WTC11 (cell line): Measurements from ENCODE around the gene GAD2. TPM values are rescaled to one million over a fixed set of nuclear protein-coding genes. Genes with fewer than 3 reads are reported as not detected.

Experiments used
- ATAC-seq: fragments of 200-7000 bp; cut with Tn5 transposase; 2 replicates; pipeline ENCODE4 v1.10.0; 2021; ENCODE audit warnings: mild to moderate bottlenecking, moderate library complexity
- CTCF ChIA-PET: fragments of 300-600 bp; sonication (Branson Sonifier 250); formaldehyde crosslinking; loops from one replicate; lab custom pipeline; 2021; ENCODE audit warnings: antibody characterized with exemption; lab: Charles Lee
- POLR2A ChIA-PET: fragments of 350-600 bp; sonication (Branson Sonifier 250); formaldehyde crosslinking; loops from one replicate; lab custom pipeline; 2021; ENCODE audit warnings: antibody characterized with exemption; lab: Charles Lee
- DNase-seq: peaks from one replicate; pipeline ENCODE4 v3.0.0; 2021; ENCODE audit warnings: low spot score
- H3K27ac Mint-ChIP-seq: 2 replicates; pipeline ENCODE4 v1.8.0; 2021; ENCODE audit warnings: mixed read lengths
- H3K27me3 Mint-ChIP-seq: 2 replicates; pipeline ENCODE4 v1.8.0; 2021; ENCODE audit warnings: low read depth, mild to moderate bottlenecking, moderate library complexity, mixed read lengths
- H3K36me3 Mint-ChIP-seq: 2 replicates; pipeline ENCODE4 v1.8.0; 2021; ENCODE audit warnings: mixed read lengths
- H3K4me1 Mint-ChIP-seq: 2 replicates; pipeline ENCODE4 v1.8.0; 2022; ENCODE audit warnings: mixed read lengths
- H3K4me3 Mint-ChIP-seq: 2 replicates; pipeline ENCODE4 v1.8.0; 2021; ENCODE audit warnings: mild to moderate bottlenecking, moderate library complexity, mixed read lengths
- H3K9me3 Mint-ChIP-seq: 2 replicates; pipeline ENCODE4 v1.8.0; 2021; ENCODE audit warnings: mixed read lengths
- ATF1 ChIP-seq: sonication (generic); formaldehyde crosslinking; IDR thresholded peaks from 2 replicates; pipeline ENCODE4 v1.8.1; 2023; ENCODE audit warnings: mild to moderate bottlenecking, moderate library complexity, missing genetic modification reagents
- CREB1 ChIP-seq: sonication (generic); formaldehyde crosslinking; IDR thresholded peaks from 2 replicates; pipeline ENCODE4 v1.8.0; 2023; ENCODE audit warnings: mild to moderate bottlenecking, missing genetic modification reagents
- CREM ChIP-seq: sonication (generic); formaldehyde crosslinking; IDR thresholded peaks from 2 replicates; pipeline ENCODE4 v1.8.1; 2022; ENCODE audit warnings: mild to moderate bottlenecking, missing genetic modification reagents, moderate library complexity
- EMX1 ChIP-seq: fragments of 250-450 bp; sonication (Bioruptor Pico); IDR thresholded peaks from 2 replicates; pipeline ENCODE4 v1.8.0; 2021; ENCODE audit warnings: mild to moderate bottlenecking
- ESRRA ChIP-seq: sonication (generic); formaldehyde crosslinking; IDR thresholded peaks from 2 replicates; pipeline ENCODE4 v1.8.1; 2022; ENCODE audit warnings: mild to moderate bottlenecking, missing genetic modification reagents, borderline replicate concordance
- ETV6 ChIP-seq: sonication (generic); formaldehyde crosslinking; IDR thresholded peaks from 2 replicates; pipeline ENCODE4 v1.8.1; 2022; ENCODE audit warnings: mild to moderate bottlenecking, missing genetic modification reagents
- FOXP1 ChIP-seq: sonication (generic); formaldehyde crosslinking; IDR thresholded peaks from 2 replicates; pipeline ENCODE4 v1.8.0; 2022; ENCODE audit warnings: missing genetic modification reagents, mild to moderate bottlenecking, moderate library complexity, borderline replicate concordance
- HMGXB4 ChIP-seq: sonication (generic); formaldehyde crosslinking; IDR thresholded peaks from 2 replicates; pipeline ENCODE4 v1.8.1; 2023; ENCODE audit warnings: mild to moderate bottlenecking, moderate library complexity, missing genetic modification reagents
- IRF1 ChIP-seq: sonication (generic); formaldehyde crosslinking; IDR thresholded peaks from 2 replicates; pipeline ENCODE4 v1.8.0; 2023; ENCODE audit warnings: missing genetic modification reagents
- MAX ChIP-seq: sonication (generic); formaldehyde crosslinking; IDR thresholded peaks from 2 replicates; pipeline ENCODE4 v1.8.0; 2022; ENCODE audit warnings: mild to moderate bottlenecking, missing genetic modification reagents
- MLX ChIP-seq: sonication (generic); formaldehyde crosslinking; IDR thresholded peaks from 2 replicates; pipeline ENCODE4 v1.8.1; 2023; ENCODE audit warnings: mild to moderate bottlenecking, missing genetic modification reagents, moderate library complexity
- NFYB ChIP-seq: sonication (generic); formaldehyde crosslinking; conservative IDR thresholded peaks from 2 replicates; pipeline ENCODE4 v1.8.0; 2022; ENCODE audit warnings: low read depth, missing genetic modification reagents
- RELA ChIP-seq: sonication (generic); formaldehyde crosslinking; IDR thresholded peaks from 2 replicates; pipeline ENCODE4 v1.8.1; 2022; ENCODE audit warnings: missing genetic modification reagents, mild to moderate bottlenecking, borderline replicate concordance
- ZNF138 ChIP-seq: sonication (generic); formaldehyde crosslinking; conservative IDR thresholded peaks from 2 replicates; pipeline ENCODE4 v1.8.1; 2022; ENCODE audit warnings: mild to moderate bottlenecking, moderate library complexity, missing genetic modification reagents
- ZNF263 ChIP-seq: sonication (generic); formaldehyde crosslinking; IDR thresholded peaks from 2 replicates; pipeline ENCODE4 v1.8.1; 2022; ENCODE audit warnings: low read depth, mild to moderate bottlenecking, moderate library complexity, missing genetic modification reagents
- ZNF317 ChIP-seq: sonication (generic); formaldehyde crosslinking; IDR thresholded peaks from 2 replicates; pipeline ENCODE4 v1.8.1; 2023; ENCODE audit warnings: low read depth, mild to moderate bottlenecking, moderate library complexity, missing genetic modification reagents, borderline replicate concordance
- ZNF532 ChIP-seq: fragments of 250-450 bp; sonication (Bioruptor Pico); IDR thresholded peaks from 2 replicates; pipeline ENCODE4 v1.9.0; 2021; ENCODE audit warnings: mild to moderate bottlenecking, borderline replicate concordance
- total RNA-seq: library from RNA; stranded (reverse); gene quantifications from 3 replicates; pipeline ENCODE4 v1.2.3, GENCODE V29; 2021
- TF ChIP-seq, protein P1 (sequence below): sonication (generic); formaldehyde crosslinking; IDR thresholded peaks from 2 replicates; pipeline ENCODE4 v1.8.1; 2023; ENCODE audit warnings: mild to moderate bottlenecking, missing genetic modification reagents
- TF ChIP-seq, protein P2 (sequence below): sonication (generic); formaldehyde crosslinking; IDR thresholded peaks from 2 replicates; pipeline ENCODE4 v1.8.0; 2022; ENCODE audit warnings: mild to moderate bottlenecking, missing genetic modification reagents
- TF ChIP-seq, protein P3 (sequence below): sonication (generic); formaldehyde crosslinking; IDR thresholded peaks from 2 replicates; pipeline ENCODE4 v1.8.0; 2022; ENCODE audit warnings: mild to moderate bottlenecking, missing genetic modification reagents

GAD2 gene
- total RNA-seq, 1 experiment from 2014 or later = 1.7 TPM

GRCh38 chr10:26303366-26303765 is 86.8 kb downstream of the GAD2 start:
- TF ChIP-seq MAX (CRISPR knock-in tag) (no peak), NFYB (CRISPR knock-in tag) (no peak), ZNF532 (CRISPR knock-in tag) (no peak), ATF1 (CRISPR knock-in tag) (no peak), EMX1 (no peak), CREB1 (no peak), ZNF263 (no peak), ZNF138 (CRISPR knock-in tag) (no peak), HMGXB4 (CRISPR knock-in tag) (no peak), RELA (CRISPR knock-in tag) (no peak), IRF1 (CRISPR knock-in tag) (no peak), MLX (CRISPR knock-in tag) (no peak), ETV6 (CRISPR knock-in tag) (no peak), ESRRA (no peak), CREM (CRISPR knock-in tag) (no peak), FOXP1 (CRISPR knock-in tag) (no peak), ZNF317 (no peak)
- TF ChIP-seq, protein P1, sequence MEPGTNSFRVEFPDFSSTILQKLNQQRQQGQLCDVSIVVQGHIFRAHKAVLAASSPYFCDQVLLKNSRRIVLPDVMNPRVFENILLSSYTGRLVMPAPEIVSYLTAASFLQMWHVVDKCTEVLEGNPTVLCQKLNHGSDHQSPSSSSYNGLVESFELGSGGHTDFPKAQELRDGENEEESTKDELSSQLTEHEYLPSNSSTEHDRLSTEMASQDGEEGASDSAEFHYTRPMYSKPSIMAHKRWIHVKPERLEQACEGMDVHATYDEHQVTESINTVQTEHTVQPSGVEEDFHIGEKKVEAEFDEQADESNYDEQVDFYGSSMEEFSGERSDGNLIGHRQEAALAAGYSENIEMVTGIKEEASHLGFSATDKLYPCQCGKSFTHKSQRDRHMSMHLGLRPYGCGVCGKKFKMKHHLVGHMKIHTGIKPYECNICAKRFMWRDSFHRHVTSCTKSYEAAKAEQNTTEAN = no peak
- TF ChIP-seq, protein P2, sequence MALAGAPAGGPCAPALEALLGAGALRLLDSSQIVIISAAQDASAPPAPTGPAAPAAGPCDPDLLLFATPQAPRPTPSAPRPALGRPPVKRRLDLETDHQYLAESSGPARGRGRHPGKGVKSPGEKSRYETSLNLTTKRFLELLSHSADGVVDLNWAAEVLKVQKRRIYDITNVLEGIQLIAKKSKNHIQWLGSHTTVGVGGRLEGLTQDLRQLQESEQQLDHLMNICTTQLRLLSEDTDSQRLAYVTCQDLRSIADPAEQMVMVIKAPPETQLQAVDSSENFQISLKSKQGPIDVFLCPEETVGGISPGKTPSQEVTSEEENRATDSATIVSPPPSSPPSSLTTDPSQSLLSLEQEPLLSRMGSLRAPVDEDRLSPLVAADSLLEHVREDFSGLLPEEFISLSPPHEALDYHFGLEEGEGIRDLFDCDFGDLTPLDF (CRISPR knock-in tag) = no peak
- TF ChIP-seq, protein P3, sequence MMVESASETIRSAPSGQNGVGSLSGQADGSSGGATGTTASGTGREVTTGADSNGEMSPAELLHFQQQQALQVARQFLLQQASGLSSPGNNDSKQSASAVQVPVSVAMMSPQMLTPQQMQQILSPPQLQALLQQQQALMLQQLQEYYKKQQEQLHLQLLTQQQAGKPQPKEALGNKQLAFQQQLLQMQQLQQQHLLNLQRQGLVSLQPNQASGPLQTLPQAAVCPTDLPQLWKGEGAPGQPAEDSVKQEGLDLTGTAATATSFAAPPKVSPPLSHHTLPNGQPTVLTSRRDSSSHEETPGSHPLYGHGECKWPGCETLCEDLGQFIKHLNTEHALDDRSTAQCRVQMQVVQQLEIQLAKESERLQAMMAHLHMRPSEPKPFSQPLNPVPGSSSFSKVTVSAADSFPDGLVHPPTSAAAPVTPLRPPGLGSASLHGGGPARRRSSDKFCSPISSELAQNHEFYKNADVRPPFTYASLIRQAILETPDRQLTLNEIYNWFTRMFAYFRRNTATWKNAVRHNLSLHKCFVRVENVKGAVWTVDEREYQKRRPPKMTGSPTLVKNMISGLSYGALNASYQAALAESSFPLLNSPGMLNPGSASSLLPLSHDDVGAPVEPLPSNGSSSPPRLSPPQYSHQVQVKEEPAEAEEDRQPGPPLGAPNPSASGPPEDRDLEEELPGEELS = no peak
- Mint-ChIP-seq H3K9me3 (0 out of 2 replicates have a peak, but pooled peaks cover 3% of the 10 kb centered on the region), H3K27me3 (no peaks in the 10 kb centered on the region; the same call in 1 of the 2 replicates), H3K36me3 (no peaks in the 10 kb centered on the region), H3K4me3 (no peak overlapping the region), H3K4me1 (no peaks in the 10 kb centered on the region), H3K27ac (no peak overlapping the region)
- ChIA-PET CTCF (no interaction called here), POLR2A (no interaction called here)
- no peak for DNase-seq
- no peak for ATAC-seq
